K562 (cell line): ENCODE data around the gene CCDC82. TPM values are rescaled to one million over a fixed set of nuclear protein-coding genes. Genes with fewer than 3 reads are reported as not detected.

ENCODE experiments used
- ATF1 ChIP-seq, 2 experiments: fragments of 450-650 bp in 1 of 2; IDR thresholded peaks; 2 replicates each; pipeline ENCODE4 v1.6.1; 2016; ENCODE audit warnings: missing compliant biosample characterization in 1 of 2, missing genetic modification characterization in 1 of 2
- DACH1 ChIP-seq: fragments of 450-650 bp; IDR thresholded peaks from 2 replicates; pipeline ENCODE4 v1.6.1; 2018; ENCODE audit not compliant: partially characterized antibody
- ELF2 ChIP-seq: fragments of 250-450 bp; sonication (Bioruptor Pico); IDR thresholded peaks from 2 replicates; pipeline ENCODE4 v1.5.0; 2021; ENCODE audit warnings: mild to moderate bottlenecking
- HCFC1 ChIP-seq: IDR thresholded peaks from 2 replicates; pipeline ENCODE4 v1.6.1; 2012; ENCODE audit warnings: low read depth, low read length, improper control_type of control experiment
- ID3 ChIP-seq, 2 experiments: fragments of 250-450 bp in 1 of 2; fragments of 450-650 bp in 1 of 2; sonication (Bioruptor Pico) in 1 of 2; IDR thresholded peaks; 2 replicates each; pipeline versions ENCODE4 v1.6.1 to v1.8.0; 2016 to 2021; ENCODE audit warnings: mild to moderate bottlenecking in 2 of 2, moderate library complexity in 2 of 2, missing compliant biosample characterization in 1 of 2, missing genetic modification characterization in 1 of 2
- LEF1 ChIP-seq: fragments of 450-650 bp; IDR thresholded peaks from 2 replicates; pipeline ENCODE4 v1.6.1; 2016; ENCODE audit warnings: mild to moderate bottlenecking
- NFXL1 ChIP-seq: fragments of 450-650 bp; formaldehyde crosslinking; IDR thresholded peaks from 2 replicates; pipeline ENCODE4 v1.4.0; 2021; ENCODE audit warnings: mild to moderate bottlenecking
- PHTF2 ChIP-seq: fragments of 250-450 bp; sonication (Bioruptor Pico); IDR thresholded peaks from 2 replicates; pipeline ENCODE4 v1.5.0; 2021; ENCODE audit warnings: mild to moderate bottlenecking
- RFX5 ChIP-seq: IDR thresholded peaks from 2 replicates; pipeline ENCODE4 v1.6.1; 2011; ENCODE audit warnings: low read depth, mild to moderate bottlenecking, improper control_type of control experiment, low read length
- XRCC5 ChIP-seq: fragments of 200-400 bp; formaldehyde crosslinking; IDR thresholded peaks from 2 replicates; pipeline ENCODE4 v1.6.1; 2017; ENCODE audit warnings: low read depth, mild to moderate bottlenecking, low read length
- YY1 ChIP-seq, 3 experiments: IDR thresholded peaks; 2 replicates each; pipeline ENCODE4 v1.6.1; 2011; ENCODE audit warnings: low read length in 2 of 3, mild to moderate bottlenecking in 2 of 3, moderate library complexity in 2 of 3, borderline replicate concordance in 1 of 3, control low read depth in 1 of 3, low read depth in 1 of 3; ENCODE audit not compliant: insufficient read depth in 3 of 3, insufficient replicate concordance in 2 of 3, control insufficient read depth in 1 of 3, insufficient read length in 1 of 3; ENCODE audit errors: extremely low read depth in 1 of 3
- ZNF133 ChIP-seq: fragments of 250-450 bp; sonication (Bioruptor Pico); IDR thresholded peaks from 2 replicates; pipeline ENCODE4 v1.4.0; 2020; ENCODE audit warnings: mild to moderate bottlenecking
- ZNF263 ChIP-seq: sonication (generic); formaldehyde crosslinking; IDR thresholded peaks from 2 replicates; pipeline ENCODE4 v1.8.0; 2022; ENCODE audit warnings: mild to moderate bottlenecking, missing genetic modification reagents, borderline replicate concordance
- ZNF408 ChIP-seq: fragments of 250-450 bp; sonication (Bioruptor Pico); IDR thresholded peaks from 2 replicates; pipeline ENCODE4 v1.4.0; 2020; ENCODE audit warnings: low read depth, mild to moderate bottlenecking, moderate library complexity
- ZNF431 ChIP-seq: sonication (generic); formaldehyde crosslinking; IDR thresholded peaks from 2 replicates; pipeline ENCODE4 v1.8.0; 2022; ENCODE audit warnings: mild to moderate bottlenecking, missing genetic modification reagents
- ZNF584 ChIP-seq: fragments of 200-800 bp; sonication (Bioruptor generic); IDR thresholded peaks from 2 replicates; pipeline ENCODE4 v1.6.1; 2016; ENCODE audit warnings: low read depth, mild to moderate bottlenecking, missing genetic modification characterization, missing compliant biosample characterization
- ZNF639 ChIP-seq, 2 experiments: fragments of 200-800 bp in 1 of 2; sonication (Bioruptor generic) in 1 of 2; sonication (generic) in 1 of 2; formaldehyde crosslinking in 1 of 2; IDR thresholded peaks in 1 of 2; conservative IDR thresholded peaks in 1 of 2; 2 replicates each; pipeline versions ENCODE4 v1.5.0 to v1.6.1; 2016 to 2020; ENCODE audit warnings: missing compliant biosample characterization in 1 of 2, missing genetic modification characterization in 1 of 2, missing genetic modification reagents in 1 of 2
- polyA plus RNA-seq, 8 experiments: library from polyadenylated mRNA; depleted of rRNA in 4 of 8; stranded (reverse) in 5 of 8; unstranded in 3 of 8; fragments of >200 nt; fragmentation: Nextera tagmentation in 2 of 8; fragmentation: Illumina TruSeq in 1 of 8; extraction: Ambion mirVana in 2 of 8; extraction: Trizol in 1 of 8; gene quantifications; 2 replicates each; pipeline versions ENCODE4 v1.2.1 to v1.2.3, GENCODE V29; 2011 to 2014; ENCODE audit warnings: inconsistent platforms in 1 of 8, missing spikeins in 1 of 8
- total RNA-seq, 7 experiments: library from RNA; depleted of rRNA in 6 of 7; stranded (reverse); fragments of >200 nt in 6 of 7; fragmentation: Illumina TruSeq in 2 of 7; extraction: Trizol in 2 of 7; gene quantifications; 2 replicates each; pipeline versions ENCODE4 v1.2.1 to v1.2.3, GENCODE V29; 2011 to 2021; ENCODE audit warnings: low replicate concordance in 1 of 7
- TF ChIP-seq, protein P1 (sequence below): fragments of 250-450 bp; sonication (Bioruptor Pico); IDR thresholded peaks from 2 replicates; pipeline ENCODE4 v1.8.0; 2022; ENCODE audit warnings: moderate library complexity, mild to moderate bottlenecking, inconsistent platforms

CCDC82 gene
- total and polyA plus RNA-seq, 9 of the 15 experiments (the other 6 are each of a cell fraction or from before 2014, with no cell fraction given): 12.5 to 51.3 (median 24.5) TPM

- TF ChIP-seq YY1 (IDR thresholded peaks at IDR 0.05; ENCODE audit: borderline replicate concordance in 1 of 3, control insufficient read depth in 1 of 3, extremely low read depth in 1 of 3, insufficient read depth in 3 of 3, insufficient read length in 1 of 3, insufficient replicate concordance in 2 of 3, low read depth in 1 of 3, low read length in 2 of 3) (peak in 1 of 3 experiments; percentile 57), HCFC1 (no peak), NFXL1 (no peak), DACH1 (no peak), ELF2 (CRISPR knock-in tag) (no peak), LEF1 (no peak), ATF1 (CRISPR knock-in tag; IDR thresholded peaks at IDR 0.05) (no peak), ATF1 (tag; IDR thresholded peaks at IDR 0.05) (no peak), XRCC5 (no peak), ZNF408 (CRISPR knock-in tag) (no peak), ZNF584 (no peak), ZNF639 (CRISPR knock-in tag; conservative IDR thresholded peaks at IDR 0.05 in 1 of 2, IDR thresholded peaks at IDR 0.05 in 1 of 2) (0 out of 4 replicates have a peak, but pooled peaks of 1 of the 2 experiments have one; percentile 29), ZNF263 (CRISPR knock-in tag) (no peak), PHTF2 (CRISPR knock-in tag) (no peak), ZNF133 (CRISPR knock-in tag) (no peak), ZNF431 (CRISPR knock-in tag) (no peak), ID3 (CRISPR knock-in tag; IDR thresholded peaks at IDR 0.05) (no peak), ID3 (tag; IDR thresholded peaks at IDR 0.05) (0 out of 2 replicates have a peak, but pooled peaks have one; percentile 7), RFX5 (no peak)
- TF ChIP-seq, protein P1, sequence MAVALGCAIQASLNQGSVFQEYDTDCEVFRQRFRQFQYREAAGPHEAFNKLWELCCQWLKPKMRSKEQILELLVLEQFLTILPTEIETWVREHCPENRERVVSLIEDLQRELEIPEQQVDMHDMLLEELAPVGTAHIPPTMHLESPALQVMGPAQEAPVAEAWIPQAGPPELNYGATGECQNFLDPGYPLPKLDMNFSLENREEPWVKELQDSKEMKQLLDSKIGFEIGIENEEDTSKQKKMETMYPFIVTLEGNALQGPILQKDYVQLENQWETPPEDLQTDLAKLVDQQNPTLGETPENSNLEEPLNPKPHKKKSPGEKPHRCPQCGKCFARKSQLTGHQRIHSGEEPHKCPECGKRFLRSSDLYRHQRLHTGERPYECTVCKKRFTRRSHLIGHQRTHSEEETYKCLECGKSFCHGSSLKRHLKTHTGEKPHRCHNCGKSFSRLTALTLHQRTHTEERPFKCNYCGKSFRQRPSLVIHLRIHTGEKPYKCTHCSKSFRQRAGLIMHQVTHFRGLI (CRISPR knock-in tag): no peak
Observed at GRCh38 chr11:96323642-96323985, 66.1 kb downstream of the CCDC82 start (continued).
